LNCaP clone FGC (cell line): Measurements from ENCODE around the gene AGMO.
"Not testable (repeated sequence)": the region's sequence is repeated elsewhere in the genome, so short reads cannot be mapped to it uniquely, and the experiment has no call there.

Experiments
- DNase-seq: peaks from one replicate; pipeline ENCODE4 v3.0.0-alpha.2; 2011; ENCODE audit warnings: low read depth
- H3K4me3 ChIP-seq: 2 replicates; pipeline ENCODE4 v1.5.1; 2011; ENCODE audit warnings: mild to moderate bottlenecking, low read depth, low read length, control low read depth
- CTCF ChIP-seq: IDR thresholded peaks from 2 replicates; pipeline ENCODE4 v1.5.1; 2012; ENCODE audit warnings: mild to moderate bottlenecking; ENCODE audit not compliant: control insufficient read depth, insufficient read depth; ENCODE audit errors: extremely low read depth

AGMO gene

GRCh38 chr7:15556339-15557105 is 5.3 kb downstream of the AGMO start:
- no peak for TF ChIP-seq CTCF
- DNase-seq, result no peak
- no peak overlapping the region for H3K4me3 ChIP-seq

- TF ChIP-seq CTCF, result peak; percentile 43
- peak; percentile 25 for DNase-seq
Measured at GRCh38 chr7:15555381-15555859, 6.4 kb downstream of the AGMO start.

GRCh38 chr7:15554744-15555143 is 7.1 kb downstream of the AGMO start:
- no peak for DNase-seq
- no peak for TF ChIP-seq CTCF
- H3K4me3 ChIP-seq, result no peak overlapping the region

More at GRCh38 chr7:15555381-15555859, 6.4 kb downstream of the AGMO start:
- no peak overlapping the region for H3K4me3 ChIP-seq

GRCh38 chr7:15554081-15554480 is 7.7 kb downstream of the AGMO start:
- no peak for TF ChIP-seq CTCF
- H3K4me3 ChIP-seq, result no peak overlapping the region
- no peak for DNase-seq

DNA sequence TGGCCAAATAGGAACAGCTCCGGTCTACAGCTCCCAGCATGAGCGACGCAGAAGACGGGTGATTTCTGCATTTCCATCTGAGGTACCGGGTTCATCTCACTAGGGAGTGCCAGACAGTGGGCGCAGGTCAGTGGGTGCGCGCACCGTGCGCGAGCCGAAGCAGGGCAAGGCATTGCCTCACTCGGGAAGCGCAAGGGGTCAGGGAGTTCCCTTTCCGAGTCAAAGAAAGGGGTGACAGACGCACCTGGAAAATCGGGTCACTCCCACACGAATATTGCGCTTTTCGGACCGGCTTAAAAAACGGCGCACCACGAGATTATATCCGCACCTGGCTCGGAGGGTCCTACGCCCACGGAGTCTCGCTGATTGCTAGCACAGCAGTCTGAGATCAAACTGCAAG is 14.5 kb downstream of the AGMO start:
- not testable (repeated sequence) for H3K4me3 ChIP-seq, DNase-seq

GRCh38 chr7:15546272-15546792 is 15.5 kb downstream of the AGMO start:
- no peak overlapping the region for H3K4me3 ChIP-seq
- no peak for TF ChIP-seq CTCF
- DNase-seq, result no peak

- no peak for TF ChIP-seq CTCF
- no peak overlapping the region for H3K4me3 ChIP-seq
- DNase-seq, result no peak
Measured at GRCh38 chr7:15544050-15544449, 17.8 kb downstream of the AGMO start.
